Keratinocyte (primary cell): ENCODE results near the gene ZER1. TPM values are rescaled to one million over a fixed set of nuclear protein-coding genes. Genes with fewer than 3 reads are reported as not detected.

Source experiments
- DNase-seq: peaks from one replicate; pipeline ENCODE4 v3.0.0-alpha.2; 2011; ENCODE audit warnings: low read depth, missing footprints, low spot score
- FAIRE-seq: peaks from 2 replicates; lab custom pipeline; 2011; peaks lifted over from hg19 to GRCh38; lab: Jason Lieb, UNC
- H2AFZ ChIP-seq: 2 replicates; pipeline ENCODE4 v1.6.0; 2012; ENCODE audit warnings: low read length, control low read depth, inconsistent platforms; ENCODE audit not compliant: control insufficient read depth
- H3K27ac ChIP-seq: 2 replicates; pipeline ENCODE4 v1.5.1; 2011; ENCODE audit warnings: low read length; ENCODE audit not compliant: control insufficient read depth, insufficient read depth
- H3K27me3 ChIP-seq: 3 replicates; pipeline ENCODE4 v1.6.0; 2011; ENCODE audit warnings: low read length; ENCODE audit not compliant: control insufficient read depth, insufficient read depth; ENCODE audit errors: extremely low read depth
- H3K36me3 ChIP-seq, 2 experiments: 2 replicates in 1 of 2; 3 replicates in 1 of 2; pipeline ENCODE4 v1.5.1; 2011; ENCODE audit warnings: low read length in 2 of 2, mild to moderate bottlenecking in 1 of 2; ENCODE audit not compliant: control insufficient read depth in 2 of 2, insufficient read depth in 2 of 2; ENCODE audit errors: extremely low read depth in 1 of 2
- H3K4me1 ChIP-seq: 3 replicates; pipeline ENCODE4 v1.5.1; 2011; ENCODE audit warnings: low read length; ENCODE audit not compliant: control insufficient read depth, insufficient read depth; ENCODE audit errors: extremely low read depth
- H3K4me2 ChIP-seq: 3 replicates; pipeline ENCODE4 v1.6.0; 2011; ENCODE audit warnings: low read depth, low read length; ENCODE audit not compliant: control insufficient read depth, insufficient read depth; ENCODE audit errors: extremely low read depth
- H3K4me3 ChIP-seq, 3 experiments: fragments of 200-600 bp in 1 of 3; sonication (generic) in 1 of 3; 2 replicates in 2 of 3; 3 replicates in 1 of 3; pipeline ENCODE4 v1.5.1; 2011 to 2016; ENCODE audit warnings: low read length in 3 of 3, mild to moderate bottlenecking in 3 of 3, control low read depth in 2 of 3, inconsistent platforms in 1 of 3, low read depth in 1 of 3, mixed read lengths in 1 of 3, mixed run types in 1 of 3, moderate library complexity in 1 of 3; ENCODE audit not compliant: control insufficient read depth in 2 of 3, insufficient read depth in 2 of 3; ENCODE audit errors: extremely low read depth in 1 of 3
- H3K79me2 ChIP-seq: 2 replicates; pipeline ENCODE4 v1.6.0; 2012; ENCODE audit warnings: low read length; ENCODE audit not compliant: control insufficient read depth, insufficient read depth
- H3K9ac ChIP-seq: 3 replicates; pipeline ENCODE4 v1.6.0; 2011; ENCODE audit warnings: low read length; ENCODE audit not compliant: control insufficient read depth, insufficient read depth; ENCODE audit errors: extremely low read depth
- H3K9me1 ChIP-seq: 3 replicates; pipeline ENCODE4 v1.6.0; 2011; ENCODE audit warnings: low read length; ENCODE audit not compliant: control insufficient read depth, insufficient read depth; ENCODE audit errors: extremely low read depth
- H3K9me3 ChIP-seq: 2 replicates; pipeline ENCODE4 v1.5.1; 2012; ENCODE audit warnings: low read depth, low read length; ENCODE audit not compliant: control insufficient read depth
- H4K20me1 ChIP-seq: 3 replicates; pipeline ENCODE4 v1.6.0; 2011; ENCODE audit warnings: low read length; ENCODE audit not compliant: control insufficient read depth, insufficient read depth; ENCODE audit errors: extremely low read depth
- EZH2 ChIP-seq: IDR thresholded peaks from one replicate; pipeline ENCODE4 v1.6.1; 2012; ENCODE audit warnings: inconsistent platforms, mild to moderate bottlenecking, low read length, moderate library complexity
- dilution Hi-C: fragments of 300-500 bp; cut with MboI; formaldehyde crosslinking; loops from one replicate; pipeline ENCODE4 v1.7.0; 2020; ENCODE audit warnings: low sequenced_read_pairs; ENCODE audit not compliant: extremely low pct_ligation_motif_present
- polyA plus RNA-seq, 5 experiments: library from polyadenylated mRNA; depleted of rRNA in 3 of 5; stranded (reverse) in 3 of 5; stranded (forward) in 1 of 5; unstranded in 1 of 5; fragments of >200 nt; gene quantifications; 1 replicate in 1 of 5; 2 replicates in 3 of 5; 3 replicates in 1 of 5; pipeline versions ENCODE4 v1.2.1 to v1.2.3, GENCODE V29; 2011 to 2012; ENCODE audit warnings: missing spikeins in 2 of 5, low read depth in 1 of 5, low replicate concordance in 1 of 5
- TF ChIP-seq, protein P1 (sequence below), 3 experiments: IDR thresholded peaks in 1 of 3; conservative IDR thresholded peaks in 1 of 3; optimal IDR thresholded peaks in 1 of 3; 2 replicates in 2 of 3; 3 replicates in 1 of 3; pipeline versions ENCODE3 to v1.5.1; 2011; ENCODE audit warnings: low read length in 3 of 3, mild to moderate bottlenecking in 3 of 3, moderate library complexity in 2 of 3, control low read depth in 1 of 3, inconsistent platforms in 1 of 3; ENCODE audit not compliant: insufficient read depth in 2 of 3; ENCODE audit errors: extremely low read depth in 1 of 3

Gene ZER1
- polyA plus RNA-seq, 1 donor (not counting 4 experiments of a cell fraction or from before 2014, with no cell fraction given) = 14.9 TPM

- DNase-seq (no peak), FAIRE-seq (no peak)
- H3K9me1 ChIP-seq = no peaks in the 10 kb centered on the region
- dilution Hi-C loops = no loop called here
- no peaks in the 10 kb centered on the region for H4K20me1 ChIP-seq
- H3K79me2 ChIP-seq = no peaks in the 10 kb centered on the region
- H3K4me3 ChIP-seq = no peak overlapping the region
- H2AFZ ChIP-seq = no peak overlapping the region
- H3K27ac ChIP-seq = no peak overlapping the region
- H3K36me3 ChIP-seq = peaks cover 4% of the 10 kb centered on the region in 2 experiments
- TF ChIP-seq, protein P1, sequence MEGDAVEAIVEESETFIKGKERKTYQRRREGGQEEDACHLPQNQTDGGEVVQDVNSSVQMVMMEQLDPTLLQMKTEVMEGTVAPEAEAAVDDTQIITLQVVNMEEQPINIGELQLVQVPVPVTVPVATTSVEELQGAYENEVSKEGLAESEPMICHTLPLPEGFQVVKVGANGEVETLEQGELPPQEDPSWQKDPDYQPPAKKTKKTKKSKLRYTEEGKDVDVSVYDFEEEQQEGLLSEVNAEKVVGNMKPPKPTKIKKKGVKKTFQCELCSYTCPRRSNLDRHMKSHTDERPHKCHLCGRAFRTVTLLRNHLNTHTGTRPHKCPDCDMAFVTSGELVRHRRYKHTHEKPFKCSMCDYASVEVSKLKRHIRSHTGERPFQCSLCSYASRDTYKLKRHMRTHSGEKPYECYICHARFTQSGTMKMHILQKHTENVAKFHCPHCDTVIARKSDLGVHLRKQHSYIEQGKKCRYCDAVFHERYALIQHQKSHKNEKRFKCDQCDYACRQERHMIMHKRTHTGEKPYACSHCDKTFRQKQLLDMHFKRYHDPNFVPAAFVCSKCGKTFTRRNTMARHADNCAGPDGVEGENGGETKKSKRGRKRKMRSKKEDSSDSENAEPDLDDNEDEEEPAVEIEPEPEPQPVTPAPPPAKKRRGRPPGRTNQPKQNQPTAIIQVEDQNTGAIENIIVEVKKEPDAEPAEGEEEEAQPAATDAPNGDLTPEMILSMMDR (optimal IDR thresholded peaks at IDR 0.05 in 1 of 3, IDR thresholded peaks at IDR 0.05 in 1 of 3, conservative IDR thresholded peaks at IDR 0.05 in 1 of 3; ENCODE audit: extremely low read depth in 1 of 3, insufficient read depth in 2 of 3, low read length in 3 of 3) = no peak
- TF ChIP-seq EZH2 = no peak
- H3K4me1 ChIP-seq = no peaks in the 10 kb centered on the region
- no peaks in the 10 kb centered on the region for H3K27me3 ChIP-seq
- H3K9ac ChIP-seq = no peak overlapping the region
- H3K4me2 ChIP-seq = no peak overlapping the region
- H3K9me3 ChIP-seq = no peaks in the 10 kb centered on the region
Observed at GRCh38 chr9:128716581-128717254, 55.0 kb downstream of the ZER1 start.

DNA sequence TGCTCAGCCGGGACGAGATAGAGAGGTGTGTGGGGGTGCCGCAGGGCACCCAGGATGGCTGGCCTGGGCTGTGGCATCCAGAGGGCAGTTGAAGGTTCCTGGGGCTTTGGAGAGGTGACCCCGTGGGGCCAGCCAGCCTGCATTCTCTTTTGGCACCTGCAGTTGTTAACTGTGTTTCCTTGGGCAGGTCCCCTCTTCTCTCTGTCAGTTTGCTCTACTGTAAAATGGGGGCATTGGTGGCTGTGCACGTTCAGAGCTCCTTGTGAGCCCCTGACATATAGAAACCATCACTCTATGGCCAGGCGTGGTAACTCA lies 56.3 kb downstream of the ZER1 start:
- H3K4me3 ChIP-seq = no peak overlapping the region
- H3K9me3 ChIP-seq = no peaks in the 10 kb centered on the region
- H2AFZ ChIP-seq = no peak overlapping the region
- no peak overlapping the region for H3K9ac ChIP-seq
- no peak overlapping the region for H3K27ac ChIP-seq
- H3K36me3 ChIP-seq = peaks cover 0 to 3% of the 10 kb centered on the region in 2 experiments
- dilution Hi-C loops = no loop called here
- FAIRE-seq = no peak
- H3K9me1 ChIP-seq = no peaks in the 10 kb centered on the region
- no peaks in the 10 kb centered on the region for H3K27me3 ChIP-seq
- H3K79me2 ChIP-seq = no peaks in the 10 kb centered on the region
- no peaks in the 10 kb centered on the region for H3K4me1 ChIP-seq
- no peaks in the 10 kb centered on the region for H4K20me1 ChIP-seq
- TF ChIP-seq EZH2 = no peak
- TF ChIP-seq, protein P1 (optimal IDR thresholded peaks at IDR 0.05 in 1 of 3, IDR thresholded peaks at IDR 0.05 in 1 of 3, conservative IDR thresholded peaks at IDR 0.05 in 1 of 3; ENCODE audit: extremely low read depth in 1 of 3, insufficient read depth in 2 of 3, low read length in 3 of 3) = no peak
- no peak overlapping the region for H3K4me2 ChIP-seq
- DNase-seq = no peak
